GM19468 (cell line): ENCODE measurements around the gene OXCT2.

ENCODE experiments used
- ATAC-seq: cut with Tn5 transposase; IDR thresholded peaks from one replicate; pipeline ENCODE4 v1.9.1; 2021; ENCODE audit warnings: mild to moderate bottlenecking, moderate library complexity, moderate number of reproducible peaks; ENCODE audit not compliant: unreplicated experiment; ENCODE audit errors: extremely low read depth

The OXCT2 gene

GRCh38 chr1:39738622-39739366 is 32.4 kb downstream of the OXCT2 start, which contains the start of gene PPIE:
PPIE (plus strand) TSS chr1:39738882; CDS start chr1:39738901, 19 bp downstream.
- peak; percentile 56 for ATAC-seq

- ATAC-seq: no peak
These were observed 33.5 kb downstream of the OXCT2 start for GRCh38 chr1:39737546-39738169.

- ATAC-seq: no peak
These were observed 35.4 kb downstream of the OXCT2 start for GRCh38 chr1:39735731-39736130.

DNA sequence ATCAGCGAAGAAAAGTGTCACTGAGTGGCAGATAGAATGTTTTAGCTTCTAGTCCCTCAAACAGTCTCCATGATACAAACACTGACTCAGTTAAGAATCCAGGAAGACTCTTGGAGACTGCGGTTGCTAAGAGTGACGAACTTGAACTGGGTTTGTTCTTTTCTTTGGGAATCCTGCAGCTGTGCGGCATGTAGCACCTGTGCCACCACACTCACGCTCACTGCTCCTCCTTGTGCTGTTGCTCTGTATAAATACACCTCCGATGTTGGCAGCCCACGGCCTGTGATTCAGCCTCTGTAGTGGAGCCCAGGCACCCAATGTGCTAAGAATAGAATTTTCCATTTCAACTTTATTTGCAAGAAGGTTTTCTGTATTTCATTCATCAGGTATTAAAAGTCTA is 38.0 kb downstream of the OXCT2 start:
- ATAC-seq: no peak

DNA sequence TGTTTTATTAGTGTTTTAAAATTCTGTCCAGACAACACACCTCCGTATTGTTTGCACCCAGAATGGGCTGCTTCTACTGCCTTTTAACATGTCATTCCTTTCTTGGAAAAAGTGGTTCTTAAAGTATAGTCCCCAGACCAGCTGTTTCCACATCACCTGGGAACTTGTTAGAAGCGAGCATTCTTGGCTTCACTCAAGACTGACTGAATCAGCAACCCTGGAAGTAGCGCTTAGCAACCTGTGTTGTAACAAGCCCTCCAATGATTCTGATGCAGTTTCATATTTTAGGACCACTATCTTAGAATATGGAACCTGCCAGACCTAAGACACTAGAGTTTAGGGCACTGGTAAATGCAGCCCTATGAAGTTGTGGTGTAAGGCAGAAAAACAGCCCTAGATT is 38.4 kb downstream of the OXCT2 start:
- no peak for ATAC-seq

- ATAC-seq: no peak
These were observed 41.3 kb downstream of the OXCT2 start for GRCh38 chr1:39729842-39730241.

DNA sequence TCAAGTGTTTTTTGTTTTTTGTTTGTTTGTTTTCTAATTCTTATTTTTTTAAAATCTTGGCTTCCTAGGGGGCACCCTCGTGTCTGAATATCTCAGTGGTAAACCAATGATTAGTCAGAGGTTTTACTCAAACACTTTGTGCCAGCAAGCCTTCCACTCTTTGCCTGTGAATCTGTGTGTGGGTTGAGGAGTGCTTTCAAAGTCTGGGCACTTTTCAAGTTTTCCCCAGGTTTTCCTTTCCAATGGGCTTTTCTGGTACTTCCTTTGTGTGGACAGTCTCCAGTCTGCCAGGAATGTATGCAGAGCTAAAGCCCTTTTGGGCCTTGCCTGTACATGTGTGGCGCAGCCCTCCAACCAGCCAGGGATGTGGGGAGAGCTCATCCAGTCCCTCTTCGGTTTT is 42.1 kb downstream of the OXCT2 start:
- no peak for ATAC-seq

DNA sequence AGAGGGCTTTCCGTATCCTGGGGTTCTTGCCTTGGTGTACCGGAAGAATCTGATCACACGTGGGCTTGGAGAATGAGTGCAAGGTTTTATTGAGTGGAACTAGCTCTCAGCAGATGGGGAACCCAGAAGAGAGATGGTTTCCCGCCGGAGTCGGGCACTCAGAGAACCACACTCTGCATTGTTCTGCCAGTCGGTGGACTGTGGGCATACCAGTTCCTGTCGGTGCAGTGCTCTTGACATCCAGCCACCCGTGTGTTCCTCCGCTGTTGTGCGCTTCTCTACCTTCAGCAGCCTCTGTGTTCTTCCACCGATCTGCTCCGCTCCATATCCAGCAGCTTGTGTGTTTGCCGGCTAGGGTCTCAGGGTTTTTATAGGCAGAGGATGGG is 43.2 kb downstream of the OXCT2 start:
- no peak for ATAC-seq

GRCh38 chr1:39727221-39727931 is 43.8 kb downstream of the OXCT2 start:
- ATAC-seq: no peak

DNA sequence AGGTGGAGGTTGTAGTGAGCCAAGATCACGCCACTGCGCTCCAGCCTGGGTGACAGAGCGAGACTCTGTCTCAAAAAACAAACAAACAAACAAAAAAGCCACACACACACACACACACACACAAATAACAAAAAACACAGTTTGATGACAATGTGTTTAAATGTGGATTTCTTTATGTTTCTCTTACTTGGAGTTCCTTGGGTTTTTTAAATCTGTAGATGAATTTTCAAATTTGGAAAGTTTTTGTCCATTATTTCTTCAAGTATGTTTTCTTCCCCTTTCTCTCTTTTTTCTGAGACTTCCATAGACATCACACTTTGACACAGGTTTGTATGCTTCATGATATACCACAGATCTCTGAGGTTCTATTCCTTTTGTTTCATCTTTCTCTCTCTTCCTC is 44.5 kb downstream of the OXCT2 start:
- ATAC-seq: no peak

- no peak for ATAC-seq
These were observed 48.7 kb downstream of the OXCT2 start for GRCh38 chr1:39722495-39722894.

DNA sequence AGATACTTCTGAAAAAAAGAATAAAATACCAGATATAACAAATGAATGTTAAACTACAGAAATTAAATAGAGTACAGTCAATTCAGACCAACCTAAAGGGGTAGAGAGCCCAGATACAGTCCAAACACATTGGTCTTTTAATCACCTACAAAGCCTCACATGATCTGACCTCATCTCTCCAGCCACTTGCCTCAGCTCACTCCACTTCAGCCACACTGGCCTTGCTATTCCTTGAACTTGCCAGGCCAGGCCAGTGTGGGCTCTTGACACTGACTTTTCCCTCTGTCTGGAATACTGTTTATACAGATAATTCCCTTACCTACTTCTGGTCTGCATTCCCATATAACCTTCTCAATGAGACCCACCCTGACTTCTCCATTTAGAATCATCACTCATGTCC is 49.5 kb downstream of the OXCT2 start:
- no peak for ATAC-seq

GRCh38 chr1:39720094-39720999 is 50.8 kb downstream of the OXCT2 start:
- ATAC-seq: no peak
